GDM1 (cell line): ENCODE results near the gene NPAS3.
A peak's percentile ranks its signal among the peaks of the same experiment; 100 is the strongest.

Experiments used
- DNase-seq: peaks from one replicate; lab custom pipeline; 2025; lab: John Stamatoyannopoulos, UW

The NPAS3 gene

GRCh38 chr14:33449268-33449667, 510.6 kb downstream of the NPAS3 start:
- no peak for DNase-seq

- DNase-seq = no peak
These were observed 511.2 kb downstream of the NPAS3 start for GRCh38 chr14:33449703-33450395.

GRCh38 chr14:33450416-33450815, 511.7 kb downstream of the NPAS3 start:
- DNase-seq = no peak

GRCh38 chr14:33451211-33451610, 512.5 kb downstream of the NPAS3 start:
- no peak for DNase-seq

- no peak for DNase-seq
These were observed 514.3 kb downstream of the NPAS3 start for GRCh38 chr14:33452995-33453394.

GRCh38 chr14:33454022-33454595, 515.4 kb downstream of the NPAS3 start:
- no peak for DNase-seq

GRCh38 chr14:33454707-33455106, 516.0 kb downstream of the NPAS3 start:
- no peak for DNase-seq

GRCh38 chr14:33455654-33456345, 517.1 kb downstream of the NPAS3 start:
- no peak for DNase-seq

- no peak for DNase-seq
These were observed 518.3 kb downstream of the NPAS3 start for GRCh38 chr14:33457021-33457420.

- no peak for DNase-seq
These were observed 518.9 kb downstream of the NPAS3 start for GRCh38 chr14:33457617-33458016.

GRCh38 chr14:33460164-33460563, 521.5 kb downstream of the NPAS3 start:
- DNase-seq = no peak

- DNase-seq = no peak
These were observed 522.4 kb downstream of the NPAS3 start for GRCh38 chr14:33461036-33461435.

- DNase-seq = no peak
These were observed 525.1 kb downstream of the NPAS3 start for GRCh38 chr14:33463731-33464130.

GRCh38 chr14:33464254-33464962, 525.7 kb downstream of the NPAS3 start:
- DNase-seq = no peak

GRCh38 chr14:33465846-33466700, 527.4 kb downstream of the NPAS3 start:
- DNase-seq = no peak

GRCh38 chr14:33467971-33468370, 529.3 kb downstream of the NPAS3 start:
- DNase-seq = no peak

GRCh38 chr14:33469898-33470297, 531.2 kb downstream of the NPAS3 start:
- no peak for DNase-seq

- no peak for DNase-seq
These were observed 533.1 kb downstream of the NPAS3 start for GRCh38 chr14:33471776-33472175.

- peak; percentile 17 for DNase-seq
These were observed 536.9 kb downstream of the NPAS3 start for GRCh38 chr14:33475623-33476022.

GRCh38 chr14:33477797-33478196, 539.1 kb downstream of the NPAS3 start:
- no peak for DNase-seq

- DNase-seq = no peak
These were observed 541.6 kb downstream of the NPAS3 start for GRCh38 chr14:33480071-33480886.
